ENCODE data around the gene SPHK2.

DNA sequence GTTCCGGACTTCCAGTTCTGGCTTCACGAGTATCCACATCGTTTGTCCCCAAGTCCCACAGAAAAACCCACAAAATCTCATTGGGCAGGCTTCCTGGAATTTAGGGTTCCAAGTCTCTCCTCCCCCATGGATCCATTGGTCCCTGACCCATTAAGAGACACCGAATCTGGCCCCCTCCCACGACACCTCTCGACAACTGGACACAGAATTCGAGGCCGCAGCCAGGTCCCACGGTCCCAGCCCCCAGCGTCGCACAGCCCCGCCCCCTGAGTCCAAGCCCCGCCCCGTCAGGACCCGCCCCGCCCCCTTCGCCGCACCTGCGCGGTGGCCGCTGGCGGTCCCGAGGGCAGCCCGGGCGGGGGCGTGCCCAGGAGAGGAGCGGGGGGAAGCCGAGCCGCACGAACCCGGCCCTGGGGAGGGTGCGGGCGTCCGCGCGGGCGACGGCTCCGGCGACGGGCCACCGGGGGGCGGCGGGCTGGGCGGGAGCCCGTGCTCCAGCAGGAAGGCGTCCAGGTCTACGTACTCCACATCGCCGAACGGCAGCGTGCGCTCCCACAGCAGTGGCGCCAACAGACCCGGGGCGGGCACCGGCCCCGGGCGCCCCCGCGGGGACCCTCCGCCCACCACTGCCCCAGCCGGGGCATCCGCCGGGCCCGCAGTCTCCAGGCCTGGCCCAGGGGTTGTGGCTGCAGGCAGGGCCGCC is 16.1 kb downstream of the SPHK2 start:
- TF ChIP-seq POLR2A (IDR thresholded peaks at IDR 0.05; ENCODE audit: low read depth, low read length) (no peak), POLR2AphosphoS5 (IDR thresholded peaks at IDR 0.05; ENCODE audit: low read depth, low read length) (0 out of 2 replicates have a peak, but pooled peaks have one; percentile 34), PAX5 (IDR thresholded peaks at IDR 0.05; ENCODE audit: insufficient read depth, low read length, severe bottlenecking) (no peak)
